Mesenchymal stem cell (in vitro differentiated cells and primary cell): Measurements from ENCODE around the gene CCDC120.

Experiments used
- DNase-seq: peaks from one replicate; pipeline ENCODE4 v3.0.0-alpha.2; 2013
- H2AFZ ChIP-seq: one replicate; pipeline ENCODE4 v1.6.1; 2013; ENCODE audit warnings: low read depth, mild to moderate bottlenecking, control low read depth, inconsistent platforms, low read length, moderate library complexity
- H2AK5ac ChIP-seq: 2 replicates; pipeline ENCODE4 v1.6.1; 2013; ENCODE audit warnings: low read length, moderate library complexity, mild to moderate bottlenecking, inconsistent platforms; ENCODE audit not compliant: severe bottlenecking
- H2BK120ac ChIP-seq: one replicate; pipeline ENCODE4 v1.6.1; 2013; ENCODE audit warnings: low read depth, mild to moderate bottlenecking, inconsistent platforms, low read length, moderate library complexity
- H2BK12ac ChIP-seq, 2 experiments: one replicate each; pipeline ENCODE4 v1.6.1; 2013; ENCODE audit warnings: inconsistent platforms in 2 of 2, low read length in 2 of 2, mild to moderate bottlenecking in 2 of 2, moderate library complexity in 2 of 2, control low read depth in 1 of 2
- H2BK15ac ChIP-seq: one replicate; pipeline ENCODE4 v1.6.1; 2013; ENCODE audit warnings: mild to moderate bottlenecking, low read depth, inconsistent platforms; ENCODE audit not compliant: poor library complexity, severe bottlenecking
- H2BK5ac ChIP-seq: 2 replicates; pipeline ENCODE4 v1.6.1; 2013; ENCODE audit warnings: low read depth, mild to moderate bottlenecking, low read length, control low read depth, inconsistent platforms; ENCODE audit not compliant: poor library complexity, severe bottlenecking
- H3K14ac ChIP-seq, 2 experiments: one replicate each; pipeline ENCODE4 v1.6.1; 2013; ENCODE audit warnings: inconsistent platforms in 2 of 2, low read length in 2 of 2, control low read depth in 1 of 2, mild to moderate bottlenecking in 1 of 2, moderate library complexity in 1 of 2
- H3K18ac ChIP-seq, 2 experiments: one replicate each; pipeline ENCODE4 v1.6.1; 2013; ENCODE audit warnings: inconsistent platforms in 2 of 2, low read length in 2 of 2, control low read depth in 1 of 2, low read depth in 1 of 2, mild to moderate bottlenecking in 1 of 2
- H3K23ac ChIP-seq, 2 experiments: one replicate each; pipeline ENCODE4 v1.6.1; 2013; ENCODE audit warnings: inconsistent platforms in 2 of 2, low read length in 2 of 2, mild to moderate bottlenecking in 2 of 2, moderate library complexity in 2 of 2, control low read depth in 1 of 2
- H3K27ac ChIP-seq: 2 replicates; pipeline ENCODE4 v1.5.1; 2013; ENCODE audit warnings: mild to moderate bottlenecking, moderate library complexity, low read length, control low read depth, inconsistent platforms; ENCODE audit not compliant: poor library complexity, severe bottlenecking
- H3K27me3 ChIP-seq, 2 experiments: 2 replicates each; pipeline versions ENCODE4 v1.6.1 to v1.7.0; 2013; ENCODE audit warnings: low read length in 2 of 2, mild to moderate bottlenecking in 2 of 2, moderate library complexity in 2 of 2, control low read depth in 1 of 2, inconsistent platforms in 1 of 2; ENCODE audit not compliant: control insufficient read depth in 1 of 2, insufficient read depth in 1 of 2
- H3K36me3 ChIP-seq, 2 experiments: 2 replicates each; pipeline versions ENCODE4 v1.6.1 to v1.7.0; 2013; ENCODE audit warnings: low read length in 2 of 2, control low read depth in 1 of 2, inconsistent platforms in 1 of 2, low read depth in 1 of 2, mild to moderate bottlenecking in 1 of 2; ENCODE audit not compliant: insufficient read depth in 2 of 2, control insufficient read depth in 1 of 2
- H3K4ac ChIP-seq, 2 experiments: one replicate each; pipeline ENCODE4 v1.6.1; 2013; ENCODE audit warnings: inconsistent platforms in 2 of 2, low read length in 2 of 2, mild to moderate bottlenecking in 2 of 2, moderate library complexity in 2 of 2, control low read depth in 1 of 2, low read depth in 1 of 2
- H3K4me1 ChIP-seq: 2 replicates; pipeline ENCODE4 v1.6.1; 2013; ENCODE audit warnings: low read depth, low read length, control low read depth; ENCODE audit not compliant: control insufficient read depth, insufficient read depth
- H3K4me2 ChIP-seq: 2 replicates; pipeline ENCODE4 v1.6.1; 2013; ENCODE audit warnings: low read length, mild to moderate bottlenecking, inconsistent platforms; ENCODE audit not compliant: poor library complexity, severe bottlenecking
- H3K4me3 ChIP-seq, 2 experiments: 2 replicates each; pipeline versions ENCODE4 v1.5.1 to v1.7.0; 2013; ENCODE audit warnings: low read length in 2 of 2, mild to moderate bottlenecking in 2 of 2, control low read depth in 1 of 2, low read depth in 1 of 2; ENCODE audit not compliant: insufficient read depth in 1 of 2
- H3K79me1 ChIP-seq: replicated peaks from 2 replicates; pipeline ENCODE4 v1.6.1; 2013; ENCODE audit warnings: mild to moderate bottlenecking, control low read depth, low read length, inconsistent platforms; ENCODE audit not compliant: poor library complexity, severe bottlenecking
- H3K9ac ChIP-seq: 2 replicates; pipeline ENCODE4 v1.7.0; 2013; ENCODE audit warnings: mild to moderate bottlenecking, low read length, moderate library complexity
- H3K9me3 ChIP-seq: 2 replicates; pipeline ENCODE4 v1.7.0; 2013; ENCODE audit warnings: mild to moderate bottlenecking, low read length; ENCODE audit not compliant: control insufficient read depth
- H4K8ac ChIP-seq: one replicate; pipeline ENCODE4 v1.6.1; 2013; ENCODE audit warnings: inconsistent platforms, mild to moderate bottlenecking, low read length, moderate library complexity
- H4K91ac ChIP-seq: one replicate; pipeline ENCODE4 v1.6.1; 2013; ENCODE audit warnings: mild to moderate bottlenecking, low read length, inconsistent platforms
- WGBS: methylation state at CpG from one replicate; pipeline ENCODE4 v1.1.7; 2013; ENCODE audit warnings: mixed read lengths; 5-methylcytosine and 5-hydroxymethylcytosine counted together

CCDC120 gene

GRCh38 chrX:49075347-49075746 lies 16.5 kb downstream of the CCDC120 start:
- no peak overlapping the region for H3K4me2 ChIP-seq

DNA sequence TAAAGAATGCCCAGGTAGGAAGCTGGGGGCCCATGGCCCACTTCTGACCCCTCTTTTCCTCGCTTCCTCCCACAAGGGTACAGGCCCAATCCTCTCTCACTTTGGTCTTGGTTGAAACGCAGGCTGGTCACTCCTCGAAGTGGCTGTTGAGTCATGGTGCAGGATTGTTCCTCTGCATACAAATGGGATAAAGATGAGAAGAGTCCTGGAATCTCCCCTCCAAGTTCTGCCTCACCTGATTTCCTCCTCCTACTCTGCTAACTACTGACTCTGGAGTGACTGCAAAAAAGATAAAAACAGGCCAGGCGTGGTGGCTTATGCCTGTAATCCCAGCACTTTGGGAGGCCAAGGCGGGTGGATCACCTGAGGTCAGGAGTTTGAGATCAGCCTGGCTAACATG lies 19.1 kb downstream of the CCDC120 start:
- no peak overlapping the region for H3K18ac ChIP-seq
- no peak for DNase-seq
- H3K36me3 ChIP-seq: peaks cover 20 to 31% of the 10 kb centered on the region in 2 experiments
- H3K14ac ChIP-seq: no peak overlapping the region
- 92% methylated on average over 3 of the region's 5 CpGs for WGBS
- no peak overlapping the region for H3K27ac ChIP-seq
- H2BK120ac ChIP-seq: no peak overlapping the region
- no peak overlapping the region for H3K4me2 ChIP-seq
- H4K91ac ChIP-seq: no peak overlapping the region
- H2AFZ ChIP-seq: no peak overlapping the region
- no peak overlapping the region for H3K4me3 ChIP-seq
- H3K4me1 ChIP-seq: peaks cover 9% of the 10 kb centered on the region
- H3K23ac ChIP-seq: no peak overlapping the region
- no peaks in the 10 kb centered on the region for H3K9me3 ChIP-seq
- no peak overlapping the region for H3K4ac ChIP-seq
- H4K8ac ChIP-seq: no peak overlapping the region
- H2BK12ac ChIP-seq: no peak overlapping the region
- H2AK5ac ChIP-seq: no peak overlapping the region
- H3K79me1 ChIP-seq: peaks cover 4% of the 10 kb centered on the region
- no peak overlapping the region for H3K9ac ChIP-seq
- H3K27me3 ChIP-seq: no peaks in the 10 kb centered on the region
- H2BK5ac ChIP-seq: no peak overlapping the region
- H2BK15ac ChIP-seq: no peak overlapping the region

More at GRCh38 chrX:49075347-49075746, 16.5 kb downstream of the CCDC120 start:
- H3K27me3 ChIP-seq: no peaks in the 10 kb centered on the region
- H4K91ac ChIP-seq: no peak overlapping the region
- no peak overlapping the region for H2BK5ac ChIP-seq
- H3K9ac ChIP-seq: no peak overlapping the region
- no peak overlapping the region for H3K27ac ChIP-seq
- H3K4me3 ChIP-seq: no peak overlapping the region
- H2BK12ac ChIP-seq: no peak overlapping the region
- no peaks in the 10 kb centered on the region for H3K9me3 ChIP-seq
- H3K18ac ChIP-seq: no peak overlapping the region
- H3K14ac ChIP-seq: no peak overlapping the region
- H2AFZ ChIP-seq: no peak overlapping the region
- DNase-seq: no peak
- no peak overlapping the region for H4K8ac ChIP-seq
- no peak overlapping the region for H3K23ac ChIP-seq
- peaks cover 15% of the 10 kb centered on the region for H3K4me1 ChIP-seq
- H2BK120ac ChIP-seq: no peak overlapping the region
- WGBS: 96% methylated on average over 12 of the region's 13 CpGs
- no peak overlapping the region for H3K4ac ChIP-seq
- peaks cover 20 to 44% of the 10 kb centered on the region in 2 experiments for H3K36me3 ChIP-seq
- no peak overlapping the region for H2BK15ac ChIP-seq
- H3K79me1 ChIP-seq: peaks cover 7% of the 10 kb centered on the region
- no peak overlapping the region for H2AK5ac ChIP-seq

DNA sequence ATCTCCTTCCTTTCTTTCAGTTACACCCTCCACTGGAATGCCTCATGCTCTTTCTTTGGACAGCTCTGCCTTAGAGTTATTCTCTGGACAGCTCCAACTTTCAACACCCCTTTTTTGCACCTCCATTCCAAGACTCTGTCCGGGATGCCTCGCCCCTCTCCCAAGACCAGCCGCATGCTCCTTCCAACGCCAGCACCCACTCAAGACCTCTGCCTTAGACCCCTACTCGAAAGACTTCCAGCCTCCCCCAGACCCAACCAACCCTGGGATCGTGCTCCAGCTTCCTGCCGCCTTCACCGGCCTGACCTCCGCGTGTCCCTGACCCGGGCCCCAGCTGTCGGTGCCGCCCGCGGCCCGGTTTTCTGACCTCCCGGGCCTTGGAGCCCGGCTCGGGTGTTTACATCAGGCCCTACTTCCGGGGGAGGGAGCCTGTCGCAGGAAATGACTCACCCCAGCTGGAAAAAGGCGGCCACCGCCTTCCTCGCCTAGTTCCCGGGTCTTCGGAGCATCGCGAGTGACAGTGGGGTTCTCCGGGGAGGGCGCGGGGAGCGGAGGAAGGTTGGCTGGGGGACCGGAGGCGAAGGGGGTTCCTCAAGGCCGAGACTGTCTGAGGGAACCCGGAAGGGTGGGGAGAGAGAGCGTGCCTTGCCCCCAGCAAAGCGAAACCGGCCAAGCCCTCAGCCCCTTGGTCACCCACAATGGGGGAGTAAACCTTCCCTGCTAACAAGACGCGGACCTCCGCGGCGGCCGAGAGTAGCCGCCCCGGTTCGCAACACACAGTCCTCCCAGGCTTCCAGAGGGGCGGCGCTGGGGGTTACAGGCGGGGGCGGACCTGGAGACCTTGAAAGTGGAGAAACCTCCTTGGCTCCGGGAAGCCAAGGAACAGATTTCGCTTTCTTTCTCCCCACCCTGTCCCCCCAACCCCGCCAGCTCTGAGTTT lies 21.0 kb downstream of the CCDC120 start, which contains the start of gene WDR45:
TSS of gene WDR45 (minus strand) at position 399 of the 940 bp plus-strand sequence. CDS start 1,792 bp downstream, outside the sequence.
- Histone ChIP-seq H3K4me2 (peak within 1 kb of the TSS; percentile 56), H2BK15ac (peak within 1 kb of the TSS; percentile 52), H3K9me3 (no peaks in the 10 kb centered on the region), H2BK12ac (no peak within 1 kb of the TSS), H3K4me3 (peak within 1 kb of the TSS; percentile 70 to 84), H3K4ac (peak within 1 kb of the TSS in 1 of 2 experiments; percentile 95), H3K79me1 (peaks cover 4% of the 10 kb centered on the region), H3K14ac (peak within 1 kb of the TSS in 1 of 2 experiments; percentile 71), H4K8ac (peak within 1 kb of the TSS; percentile 84), H3K9ac (peak within 1 kb of the TSS; percentile 94), H3K23ac (no peak within 1 kb of the TSS), H2AK5ac (peak within 1 kb of the TSS; percentile 54), H4K91ac (peak within 1 kb of the TSS; percentile 80), H2AFZ (no peak within 1 kb of the TSS), H3K27me3 (no peaks in the 10 kb centered on the region), H2BK5ac (peak within 1 kb of the TSS; percentile 38), H2BK120ac (peak within 1 kb of the TSS; percentile 85), H3K36me3 (peaks cover 19 to 28% of the 10 kb centered on the region in 2 experiments), H3K27ac (peak within 1 kb of the TSS; percentile 77), H3K4me1 (peaks cover 6% of the 10 kb centered on the region), H3K18ac (peak within 1 kb of the TSS; percentile 85 to 86)
- DNase-seq: peak; percentile 78
- WGBS: under 1% methylated on average over 35 of the region's 55 CpGs

- Histone ChIP-seq H3K79me1 (peaks cover 3% of the 10 kb centered on the region), H3K4me2 (no peak overlapping the region), H3K14ac (no peak overlapping the region), H3K18ac (no peak overlapping the region), H3K4me3 (no peak overlapping the region), H3K9ac (no peak overlapping the region), H3K27ac (no peak overlapping the region), H3K9me3 (no peaks in the 10 kb centered on the region), H3K23ac (no peak overlapping the region), H3K4me1 (peaks cover 6% of the 10 kb centered on the region), H3K27me3 (peaks cover 0 to 4% of the 10 kb centered on the region in 2 experiments), H3K4ac (no peak overlapping the region), H4K91ac (no peak overlapping the region), H2BK12ac (no peak overlapping the region), H2AFZ (no peak overlapping the region), H2BK120ac (no peak overlapping the region), H3K36me3 (peaks cover 3 to 5% of the 10 kb centered on the region in 2 experiments), H2AK5ac (no peak overlapping the region), H2BK15ac (no peak overlapping the region), H2BK5ac (no peak overlapping the region), H4K8ac (no peak overlapping the region)
- DNase-seq: no peak
- WGBS: 92% methylated on average over 4 of the region's 4 CpGs
These were observed 23.6 kb downstream of the CCDC120 start for GRCh38 chrX:49082271-49082871.
